Suppressor macrophage (primary cell): ENCODE measurements around the gene SCN9A.
"Not testable (repeated sequence)": the region's sequence is repeated elsewhere in the genome, so short reads cannot be mapped to it uniquely, and the experiment has no call there.

ENCODE experiments used
- DNase-seq, 4 experiments: peaks; one replicate each; pipeline ENCODE4 v3.0.0-alpha.2; 2020 to 2022

The SCN9A gene

GRCh38 chr2:166373951-166374350 is 1.8 kb downstream of the SCN9A start:
- no peak for DNase-seq

GRCh38 chr2:166373539-166373938 is 2.2 kb downstream of the SCN9A start:
- no peak for DNase-seq

GRCh38 chr2:166373105-166373504 is 2.6 kb downstream of the SCN9A start:
- peak in 2 of 4 experiments; percentile 13 to 19 for DNase-seq

DNA sequence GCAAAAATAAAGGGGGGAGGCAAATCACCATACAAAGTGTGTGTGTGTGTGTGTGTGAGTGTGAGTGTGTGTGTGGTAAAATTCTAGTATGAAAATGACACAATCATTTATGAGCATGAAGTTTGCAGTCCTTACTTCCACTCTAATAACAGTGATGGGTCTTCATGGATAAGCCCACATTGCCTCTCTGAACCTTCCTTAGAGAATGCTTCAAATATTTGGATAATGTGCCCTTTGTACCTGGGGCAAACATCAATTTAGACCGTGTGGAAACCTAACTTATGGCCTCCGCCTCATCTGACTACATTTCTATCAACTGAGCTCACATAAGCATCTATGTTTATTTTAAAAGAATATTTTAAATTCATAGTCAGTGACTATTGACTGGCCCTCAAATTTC is 3.7 kb downstream of the SCN9A start:
- no peak for DNase-seq

DNA sequence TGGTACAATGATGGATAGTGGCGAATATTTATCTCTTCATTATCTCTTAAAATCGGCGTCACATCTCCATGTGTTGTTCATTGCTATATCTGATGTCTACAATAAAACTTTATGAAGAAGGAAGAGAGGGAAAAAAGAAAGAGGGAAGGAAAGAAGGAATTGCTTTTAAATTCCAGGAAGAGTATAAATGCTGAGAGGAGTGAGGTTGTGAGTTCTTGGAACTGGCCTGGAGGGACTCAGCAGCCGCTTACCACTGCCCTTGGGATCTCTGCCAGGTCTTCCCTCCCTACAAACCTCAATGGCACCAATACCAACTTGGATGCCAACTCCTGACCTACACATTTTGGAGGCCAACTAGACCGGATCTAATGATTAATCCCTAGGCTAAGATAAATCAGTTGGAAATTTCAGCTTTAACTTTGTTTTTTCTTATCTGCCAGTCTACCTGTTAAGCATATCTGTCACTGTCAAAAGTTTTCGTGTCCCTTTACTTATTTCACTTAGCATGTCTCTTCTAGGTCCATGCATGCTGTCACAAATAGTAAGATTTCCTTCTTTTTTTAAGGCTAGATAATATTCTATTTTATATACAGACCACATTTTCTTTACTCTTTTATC is 9.8 kb downstream of the SCN9A start:
- no peak for DNase-seq

DNA sequence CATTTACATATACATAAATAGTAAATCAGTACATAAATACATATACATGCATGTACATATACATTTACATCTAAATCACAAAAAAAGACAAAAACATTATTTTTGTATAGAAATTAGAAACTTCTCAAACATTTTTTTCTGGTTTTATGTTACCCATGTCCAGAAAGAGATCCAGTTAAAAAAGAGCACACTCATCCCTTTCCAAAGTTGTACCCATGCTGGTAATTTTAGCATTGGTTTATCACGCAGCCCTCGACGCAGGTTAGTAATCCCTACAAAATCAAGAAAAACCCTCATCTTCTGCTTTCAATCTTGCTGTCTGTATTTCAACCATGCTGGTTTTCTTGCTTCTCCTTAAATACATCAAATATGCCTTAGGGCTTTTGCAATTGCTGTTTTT is 10.5 kb downstream of the SCN9A start:
- DNase-seq, result no peak

DNA sequence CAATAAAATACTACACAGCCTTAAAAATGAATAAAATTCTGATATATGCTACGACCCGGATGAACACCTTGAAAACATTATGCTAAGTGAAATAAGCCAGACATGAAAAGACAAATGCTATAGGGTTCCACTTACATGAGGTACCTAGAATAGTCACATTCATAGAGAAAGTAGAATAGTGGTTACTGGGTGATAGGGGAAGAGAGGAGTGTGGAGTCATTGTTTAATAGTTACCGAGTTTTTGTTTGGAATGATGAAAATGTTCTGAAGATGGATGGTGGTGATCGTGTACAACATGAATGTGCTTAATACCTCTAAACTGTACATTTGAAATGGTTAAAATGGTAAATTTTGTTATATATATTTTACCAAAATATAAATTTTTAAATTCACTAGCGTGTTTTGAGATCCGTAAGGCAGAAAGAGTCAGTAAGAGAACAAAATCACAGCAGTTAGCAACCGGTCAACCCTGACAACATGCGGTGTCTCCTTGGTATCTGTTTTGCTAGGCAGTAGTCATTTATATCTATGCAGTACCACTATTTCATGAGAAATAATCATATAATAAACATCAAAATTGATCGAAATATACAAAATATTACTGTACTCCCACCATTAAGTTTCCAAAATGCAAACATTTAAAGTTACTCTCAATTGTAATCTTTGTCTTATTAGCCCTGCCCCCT is 11.1 kb downstream of the SCN9A start:
- DNase-seq, result no peak

DNA sequence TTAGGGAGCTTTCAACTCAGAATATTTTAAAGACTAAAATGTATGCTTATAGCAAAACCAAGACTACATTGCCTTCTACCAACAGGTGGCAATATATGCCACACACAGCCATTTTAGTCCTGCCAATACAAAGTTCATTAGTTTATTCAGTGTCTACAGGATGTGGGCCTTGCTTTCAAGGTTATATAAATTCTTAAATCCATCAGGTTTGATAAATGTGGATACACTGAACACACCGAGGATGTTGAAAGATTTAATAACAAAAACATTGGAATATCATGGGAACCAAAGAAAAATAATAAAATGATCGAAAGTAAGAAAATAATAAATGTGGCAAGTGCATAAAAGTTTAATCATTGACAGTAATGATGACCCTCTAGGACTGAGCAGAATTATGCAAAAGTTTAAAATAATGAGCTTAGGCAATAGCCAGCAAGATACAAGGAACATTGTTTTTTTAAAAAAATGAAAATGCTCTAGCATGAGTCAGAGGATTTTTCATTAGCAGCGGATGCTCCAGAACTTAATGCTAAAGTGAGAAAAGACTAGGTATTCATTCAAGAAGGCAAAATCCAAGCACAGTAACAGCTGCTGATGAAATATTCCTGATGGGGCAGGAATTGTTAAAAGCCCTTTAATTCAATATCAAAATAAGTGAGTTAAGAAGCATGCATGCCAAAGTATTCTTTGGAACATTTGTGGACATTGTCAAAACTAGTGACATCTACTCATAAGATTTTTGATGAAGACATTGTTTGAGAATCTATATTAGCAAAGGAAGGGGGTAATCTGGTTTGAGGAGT is 14.2 kb downstream of the SCN9A start:
- DNase-seq, result peak; percentile 20 to 59 (median 42)

DNA sequence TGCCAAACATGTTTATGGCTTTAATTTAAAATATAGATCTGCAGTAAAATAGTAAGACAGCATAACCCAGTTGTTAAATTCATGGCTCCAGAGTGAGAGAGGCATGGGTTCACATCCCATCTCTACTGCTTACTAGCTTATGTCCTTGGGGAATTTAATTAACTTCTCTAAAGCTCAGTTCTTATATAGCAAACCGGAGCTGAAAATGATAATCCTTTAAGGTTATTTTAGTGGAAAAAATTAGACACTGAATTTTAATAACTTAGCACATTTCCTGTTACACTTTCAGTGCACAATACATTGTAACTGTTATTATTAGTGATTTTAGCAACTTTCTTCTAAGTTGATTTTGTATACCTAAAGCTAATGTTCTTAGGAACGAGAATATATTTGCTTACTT is 14.8 kb downstream of the SCN9A start:
- no peak for DNase-seq

DNA sequence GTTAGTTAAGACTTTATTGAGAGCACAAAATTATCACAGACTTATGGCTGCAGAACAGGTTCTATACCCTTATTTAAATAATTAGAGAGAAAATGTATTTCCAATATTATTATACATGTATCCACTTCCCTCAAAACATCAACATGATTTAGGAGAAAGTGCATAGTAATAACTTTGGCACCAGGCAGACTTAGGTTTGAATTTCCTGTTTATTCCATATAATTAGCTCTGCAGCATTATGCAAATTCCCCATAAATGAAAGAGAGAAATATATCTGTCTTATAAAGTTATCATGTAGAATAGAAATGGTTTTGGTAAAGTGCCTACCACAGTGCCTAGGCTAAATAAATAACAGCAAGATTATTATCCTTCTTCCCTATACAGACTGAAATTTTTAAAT is 15.3 kb downstream of the SCN9A start:
- DNase-seq, result no peak

DNA sequence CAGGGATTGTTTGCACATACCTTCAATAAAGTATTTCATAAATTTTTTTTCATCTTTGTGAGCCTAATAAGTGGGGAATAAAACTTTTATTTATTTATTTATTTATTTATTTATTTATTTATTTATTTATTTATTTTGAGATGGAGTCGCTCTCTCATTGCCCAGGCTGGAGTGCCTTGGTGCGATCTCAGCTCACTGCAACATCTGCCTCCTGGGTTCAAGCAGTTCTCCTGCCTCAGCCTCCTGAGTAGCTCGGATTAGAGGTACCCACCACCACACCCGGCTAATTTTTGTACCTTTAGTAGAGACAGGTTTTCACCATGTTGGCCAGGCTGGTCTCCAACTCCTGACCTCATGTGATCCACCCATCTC is 17.8 kb downstream of the SCN9A start:
- not testable (repeated sequence) for DNase-seq

DNA sequence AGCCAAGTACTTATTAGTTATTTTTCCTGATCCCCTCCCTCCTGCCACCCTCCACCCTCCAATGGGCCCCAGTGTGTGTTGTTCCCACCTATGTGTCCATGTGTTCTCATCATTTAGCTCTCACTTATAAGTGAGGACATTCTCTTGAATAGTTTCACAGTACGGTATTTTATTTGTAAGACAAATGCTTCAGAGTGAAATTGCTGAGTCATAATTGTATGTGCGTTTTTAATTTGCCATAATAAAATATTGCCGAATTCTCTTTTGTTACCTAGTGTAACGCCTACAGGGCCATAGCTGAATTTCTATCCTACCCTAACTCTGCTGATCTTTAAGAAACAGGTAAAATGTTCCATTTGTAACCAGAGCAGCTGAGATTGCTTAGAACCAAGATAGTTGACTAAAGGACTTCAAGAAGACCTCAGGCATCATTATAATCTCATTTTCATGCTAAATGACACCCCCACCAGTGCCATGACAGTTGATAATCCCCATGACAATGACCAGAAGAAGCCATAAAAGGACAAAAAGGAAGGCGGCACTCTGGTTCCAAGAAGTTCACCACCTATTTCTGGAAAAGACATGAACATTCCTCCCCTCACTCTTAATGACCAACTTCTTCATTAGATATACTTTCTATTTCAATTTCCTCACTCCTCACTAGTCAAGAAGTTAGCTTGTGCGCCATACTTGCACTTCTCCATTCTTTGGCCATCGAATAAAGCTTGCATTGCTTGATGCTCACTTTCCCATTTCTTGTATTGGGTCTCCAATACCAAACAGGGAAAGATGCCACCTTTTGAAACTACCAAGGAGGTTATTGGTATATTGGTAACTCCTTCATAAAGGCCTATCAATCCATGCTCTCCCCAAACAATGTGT is 18.4 kb downstream of the SCN9A start:
- DNase-seq, result no peak

DNA sequence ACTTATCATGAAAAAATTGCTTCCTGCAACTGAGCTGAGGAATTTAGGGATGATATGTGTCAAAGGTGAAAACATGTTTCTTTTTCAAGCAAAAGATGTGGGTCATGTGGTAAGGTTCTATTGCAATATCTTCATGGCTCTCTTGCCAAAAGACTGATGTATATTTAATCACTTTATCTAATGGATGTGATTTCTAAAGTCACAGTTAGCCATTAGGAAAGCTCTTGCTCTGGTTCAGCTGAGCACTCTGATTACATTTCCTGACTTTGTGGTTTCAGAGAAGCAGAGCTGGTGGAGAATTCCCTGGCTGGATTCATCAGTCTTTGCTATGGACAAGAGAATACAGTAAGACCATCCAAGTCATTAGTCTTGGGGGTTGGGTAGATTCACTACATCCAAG is 24.4 kb downstream of the SCN9A start:
- DNase-seq, result no peak

DNA sequence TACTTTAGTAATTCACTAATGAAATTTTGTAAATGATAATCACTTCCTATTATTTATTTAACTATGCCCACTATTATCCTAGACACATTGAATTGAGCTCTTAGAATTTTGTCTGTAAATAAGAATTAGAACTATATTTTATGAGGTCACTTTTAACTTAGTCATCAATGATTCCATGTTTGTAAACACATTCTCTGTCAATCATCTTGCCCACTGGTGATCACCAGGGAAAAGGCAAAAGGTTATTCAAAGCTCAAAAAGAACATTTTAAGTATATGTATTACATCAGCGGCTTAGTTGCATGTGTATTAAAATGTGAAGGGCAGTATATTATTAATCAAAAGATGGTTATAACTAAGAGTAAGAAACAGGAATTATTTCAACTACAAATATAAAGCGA is 25.2 kb downstream of the SCN9A start:
- no peak for DNase-seq

DNA sequence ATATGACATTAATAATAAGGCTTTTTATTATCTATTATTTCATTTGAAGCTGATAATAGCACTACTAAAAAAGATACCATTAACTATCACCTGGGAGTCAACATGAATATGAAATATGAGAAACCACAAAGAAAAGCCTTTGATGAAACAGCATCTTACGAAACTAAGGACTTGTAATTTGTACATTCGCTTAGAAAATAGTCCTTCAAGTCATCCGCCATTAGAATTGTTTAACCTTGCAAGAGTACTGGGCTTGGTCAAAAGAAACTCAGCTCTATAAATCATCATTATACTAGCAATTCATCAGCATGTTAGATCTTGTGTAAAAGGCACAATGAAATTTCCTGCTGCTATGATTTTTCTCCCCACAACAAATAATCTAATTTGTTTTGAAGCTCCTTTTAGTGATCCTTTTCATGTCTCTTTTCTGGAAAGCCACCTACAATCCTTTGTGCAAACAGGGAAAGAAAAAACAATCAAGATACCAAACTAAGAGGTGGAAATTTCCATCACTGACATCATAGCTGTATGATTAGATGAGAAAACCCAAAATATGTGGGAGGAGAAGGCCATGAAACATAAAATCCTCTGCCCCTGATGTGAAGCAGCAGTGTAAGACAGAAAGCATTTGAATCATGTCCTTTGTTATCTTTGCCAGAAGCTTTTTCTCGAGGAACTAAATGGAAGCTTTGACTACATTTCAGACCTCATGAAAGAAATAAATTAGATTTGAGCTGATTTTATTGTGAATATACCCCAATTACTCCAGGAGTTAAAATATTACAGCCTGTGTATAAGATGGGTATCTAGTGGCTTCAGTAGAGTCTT is 31.2 kb downstream of the SCN9A start:
- DNase-seq, result no peak

- DNase-seq, result peak in 1 of 4 experiments; percentile 1
Observed at GRCh38 chr2:166343467-166343866, 32.3 kb downstream of the SCN9A start.

- DNase-seq, result no peak
Observed at GRCh38 chr2:166341426-166341825, 34.3 kb downstream of the SCN9A start.

GRCh38 chr2:166338831-166339339 is 36.9 kb downstream of the SCN9A start:
- no peak for DNase-seq

DNA sequence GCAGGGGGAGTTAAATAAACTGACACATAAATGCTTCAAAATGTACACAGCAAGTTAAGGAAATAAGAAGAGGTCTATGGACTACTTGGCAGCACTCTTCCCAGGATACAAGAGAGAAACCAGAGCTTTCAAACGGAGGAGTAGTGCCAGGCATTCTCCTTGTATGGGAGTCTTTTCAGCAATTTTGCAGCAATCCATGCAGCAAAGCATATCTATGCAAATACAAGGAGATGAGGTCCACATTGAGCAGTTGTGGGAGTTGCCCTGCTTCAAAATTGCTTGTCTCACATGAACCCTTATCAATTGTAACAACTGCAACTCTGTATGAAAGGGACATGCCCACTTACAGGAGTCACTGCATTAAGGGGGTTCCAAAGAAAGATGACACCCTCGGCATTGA is 37.8 kb downstream of the SCN9A start:
- DNase-seq, result no peak

GRCh38 chr2:166335284-166335683 is 40.5 kb downstream of the SCN9A start:
- no peak for DNase-seq

- DNase-seq, result no peak
Observed at GRCh38 chr2:166334805-166335204, 40.9 kb downstream of the SCN9A start.

DNA sequence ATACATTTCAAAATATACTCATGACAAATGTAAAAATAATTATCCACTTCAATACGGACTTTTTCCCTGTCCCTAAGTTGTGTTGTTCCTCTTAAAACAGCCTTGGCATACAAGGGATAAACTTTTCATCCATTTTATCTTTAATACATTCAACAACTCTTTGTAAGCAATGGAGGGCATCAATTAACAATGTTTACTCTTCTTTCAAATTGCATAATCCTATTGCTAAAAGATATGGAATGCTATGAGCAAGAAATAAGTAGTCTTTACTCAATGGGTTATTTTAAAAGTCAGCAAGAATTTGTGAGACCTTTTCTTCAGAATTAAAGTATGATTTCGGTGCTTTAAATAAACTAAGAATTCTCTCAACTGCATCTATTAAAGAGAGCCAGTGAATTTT is 41.9 kb downstream of the SCN9A start:
- no peak for DNase-seq
